Liver (tissue), 9 donors: Measurements from ENCODE around the gene C21orf58. TPM values are rescaled to one million over a fixed set of nuclear protein-coding genes. Genes with fewer than 3 reads are reported as not detected.
A peak's percentile ranks its signal among the peaks of the same experiment; 100 is the strongest.

Source experiments
- DNase-seq: peaks from one replicate; pipeline ENCODE4 v3.0.0-alpha.2; 2017; ENCODE audit warnings: low spot score
- H3K27ac ChIP-seq, 2 donors: one replicate each; pipeline ENCODE4 v1.7.0; 2013; ENCODE audit warnings: inconsistent platforms in 2 of 2, low read length in 2 of 2, control low read depth in 1 of 2, low read depth in 1 of 2, mild to moderate bottlenecking in 1 of 2
- H3K27me3 ChIP-seq, 4 donors: one replicate each; pipeline versions ENCODE4 v1.6.1 to v1.7.0; 2013; ENCODE audit warnings: low read length in 3 of 4, inconsistent platforms in 1 of 4, mild to moderate bottlenecking in 1 of 4, moderate library complexity in 1 of 4; ENCODE audit not compliant: control insufficient read depth in 4 of 4, insufficient read depth in 4 of 4
- H3K36me3 ChIP-seq, 4 donors: one replicate each; pipeline versions ENCODE4 v1.6.1 to v1.7.0; 2013; ENCODE audit warnings: low read length in 3 of 4, mild to moderate bottlenecking in 3 of 4, low read depth in 1 of 4, moderate library complexity in 1 of 4; ENCODE audit not compliant: control insufficient read depth in 4 of 4, insufficient read depth in 3 of 4
- H3K4me1 ChIP-seq, 4 donors: one replicate each; pipeline versions ENCODE4 v1.6.1 to v1.7.0; 2013; ENCODE audit warnings: low read length in 3 of 4, mild to moderate bottlenecking in 3 of 4, moderate library complexity in 1 of 4; ENCODE audit not compliant: control insufficient read depth in 4 of 4, insufficient read depth in 4 of 4
- H3K4me3 ChIP-seq, 3 donors: one replicate each; pipeline versions ENCODE4 v1.6.1 to v1.7.0; 2013; ENCODE audit warnings: low read length in 3 of 3, control low read depth in 1 of 3, low read depth in 1 of 3, mild to moderate bottlenecking in 1 of 3
- H3K9ac ChIP-seq, 2 donors: one replicate each; pipeline ENCODE4 v1.7.0; 2013; ENCODE audit warnings: low read length in 2 of 2, mild to moderate bottlenecking in 2 of 2, moderate library complexity in 2 of 2, control low read depth in 1 of 2, low read depth in 1 of 2
- H3K9me3 ChIP-seq, 4 donors: one replicate each; pipeline versions ENCODE4 v1.6.1 to v1.7.0; 2013; ENCODE audit warnings: low read length in 3 of 4; ENCODE audit not compliant: control insufficient read depth in 4 of 4
- ATF3 ChIP-seq: IDR thresholded peaks from 2 replicates; pipeline ENCODE4 v1.6.1; 2016; ENCODE audit warnings: antibody characterized with exemption
- FOXA1 ChIP-seq: IDR thresholded peaks from 2 replicates; pipeline ENCODE4 v1.6.1; 2016; ENCODE audit warnings: antibody characterized with exemption
- FOXA2 ChIP-seq: IDR thresholded peaks from 2 replicates; pipeline ENCODE4 v1.6.1; 2016; ENCODE audit warnings: antibody characterized with exemption
- GABPA ChIP-seq, 2 donors: IDR thresholded peaks in 1 of 2; conservative IDR thresholded peaks in 1 of 2; 2 replicates each; pipeline ENCODE4 v1.6.1; 2016; ENCODE audit warnings: antibody characterized with exemption in 2 of 2, mild to moderate bottlenecking in 1 of 2, moderate library complexity in 1 of 2
- HNF4G ChIP-seq: IDR thresholded peaks from 2 replicates; pipeline ENCODE4 v1.6.1; 2016; ENCODE audit warnings: antibody characterized with exemption
- MAX ChIP-seq: IDR thresholded peaks from 2 replicates; pipeline ENCODE4 v1.6.1; 2016; ENCODE audit warnings: antibody characterized with exemption
- RAD21 ChIP-seq, 2 donors: IDR thresholded peaks; 2 replicates each; pipeline ENCODE4 v1.6.1; 2016; ENCODE audit warnings: antibody characterized with exemption in 2 of 2, mild to moderate bottlenecking in 2 of 2
- REST ChIP-seq: IDR thresholded peaks from 2 replicates; pipeline ENCODE4 v1.6.1; 2016; ENCODE audit warnings: antibody characterized with exemption, mild to moderate bottlenecking
- RXRA ChIP-seq, 2 donors: IDR thresholded peaks; 2 replicates each; pipeline ENCODE4 v1.6.1; 2017 to 2018; ENCODE audit warnings: antibody characterized with exemption in 2 of 2, mild to moderate bottlenecking in 1 of 2
- TAF1 ChIP-seq: conservative IDR thresholded peaks from 2 replicates; pipeline ENCODE4 v1.6.1; 2016; ENCODE audit warnings: antibody characterized with exemption, mild to moderate bottlenecking
- YY1 ChIP-seq: IDR thresholded peaks from 2 replicates; pipeline ENCODE4 v1.6.1; 2016; ENCODE audit warnings: antibody characterized with exemption, mild to moderate bottlenecking
- WGBS: extraction: QIAGEN DNeasy Blood & Tissue Kit; methylation state at CpG from one replicate; pipeline ENCODE4 v1.1.7; 2013; 5-methylcytosine and 5-hydroxymethylcytosine counted together
- polyA plus RNA-seq, 2 donors: library from polyadenylated mRNA; stranded (reverse) in 1 of 2; unstranded in 1 of 2; fragments of 200-250 nt in 1 of 2; fragments of >200 nt in 1 of 2; fragmentation: Nextera tagmentation in 1 of 2; extraction: Ambion mirVana in 1 of 2; gene quantifications; one replicate each; pipeline versions ENCODE4 v1.2.1 to v1.2.3, GENCODE V29; 2013 to 2015
- total RNA-seq, 2 donors: library from RNA; depleted of rRNA; stranded (reverse); fragments of >200 nt; gene quantifications; one replicate each; pipeline ENCODE4 v1.2.3, GENCODE V29; 2014
- TF ChIP-seq, protein P1 (sequence below): IDR thresholded peaks from 2 replicates; pipeline ENCODE4 v1.6.1; 2016; ENCODE audit warnings: antibody characterized with exemption
- TF ChIP-seq, protein P2 (sequence below): fragments of 150-350 bp; IDR thresholded peaks from 2 replicates; pipeline ENCODE4 v1.5.1; 2017; ENCODE audit warnings: improper control_type of control experiment, low read depth, low read length; ENCODE audit not compliant: missing input control
- donor health status: healthy.
- donor health status: healthy.
- donor health status: healthy.
- donor health status: healthy.
- donor health status: healthy.

C21orf58 gene
- total and polyA plus RNA-seq, 4 donors, result 0.59 to 17.7 (median 0.68) TPM

- TF ChIP-seq REST (no peak), RXRA (IDR thresholded peaks at IDR 0.05) (no peak), TAF1 (no peak)
Measured at GRCh38 chr21:46327711-46328110, 4.0 kb upstream of the C21orf58 start (continued).

DNA sequence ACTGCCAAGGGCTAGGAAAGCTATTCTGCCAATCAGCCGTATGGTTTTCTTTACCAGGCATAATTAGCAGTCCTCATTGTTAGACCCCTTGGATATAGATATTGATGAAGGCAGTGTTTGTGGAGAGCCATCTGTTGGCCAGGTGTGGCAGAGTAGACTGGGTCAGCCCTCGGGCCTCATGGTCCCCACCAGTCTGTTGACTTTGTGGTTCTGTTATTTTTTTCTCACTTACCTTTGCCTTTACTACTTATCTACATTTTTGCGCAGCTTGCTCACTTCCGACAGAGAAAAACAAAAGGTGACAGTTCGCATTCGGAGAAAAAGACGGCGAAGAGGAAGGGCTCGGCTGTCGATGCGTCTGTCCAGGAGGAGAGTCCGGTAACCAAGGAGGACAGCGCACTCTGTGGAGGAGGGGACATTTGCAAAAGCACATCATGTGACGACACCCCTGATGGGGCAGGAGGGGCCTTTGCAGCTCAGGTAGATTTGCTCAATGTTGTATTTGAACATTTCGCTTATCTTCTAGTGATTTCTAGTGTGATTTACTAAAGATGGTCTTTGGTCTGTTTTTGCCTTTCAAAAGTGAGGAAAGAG lies 2.5 kb upstream of the C21orf58 start:
- H3K27ac ChIP-seq, result no peak overlapping the region
- H3K4me3 ChIP-seq, result no peak overlapping the region
- H3K9ac ChIP-seq, result no peak overlapping the region
- peaks cover 3 to 27% (median 21%) of the 10 kb centered on the region in 4 donors for H3K4me1 ChIP-seq
- TF ChIP-seq FOXA2, result no peak
- TF ChIP-seq, protein P1, sequence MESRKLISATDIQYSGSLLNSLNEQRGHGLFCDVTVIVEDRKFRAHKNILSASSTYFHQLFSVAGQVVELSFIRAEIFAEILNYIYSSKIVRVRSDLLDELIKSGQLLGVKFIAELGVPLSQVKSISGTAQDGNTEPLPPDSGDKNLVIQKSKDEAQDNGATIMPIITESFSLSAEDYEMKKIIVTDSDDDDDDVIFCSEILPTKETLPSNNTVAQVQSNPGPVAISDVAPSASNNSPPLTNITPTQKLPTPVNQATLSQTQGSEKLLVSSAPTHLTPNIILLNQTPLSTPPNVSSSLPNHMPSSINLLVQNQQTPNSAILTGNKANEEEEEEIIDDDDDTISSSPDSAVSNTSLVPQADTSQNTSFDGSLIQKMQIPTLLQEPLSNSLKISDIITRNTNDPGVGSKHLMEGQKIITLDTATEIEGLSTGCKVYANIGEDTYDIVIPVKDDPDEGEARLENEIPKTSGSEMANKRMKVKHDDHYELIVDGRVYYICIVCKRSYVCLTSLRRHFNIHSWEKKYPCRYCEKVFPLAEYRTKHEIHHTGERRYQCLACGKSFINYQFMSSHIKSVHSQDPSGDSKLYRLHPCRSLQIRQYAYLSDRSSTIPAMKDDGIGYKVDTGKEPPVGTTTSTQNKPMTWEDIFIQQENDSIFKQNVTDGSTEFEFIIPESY, result no peak
- TF ChIP-seq YY1, result no peak
- no peak for TF ChIP-seq ATF3
- no peak for TF ChIP-seq FOXA1
- no peak for TF ChIP-seq GABPA (IDR thresholded peaks at IDR 0.05 in 1 of 2, conservative IDR thresholded peaks at IDR 0.05 in 1 of 2)
- WGBS, result 95% methylated on average over 15 of the region's 15 CpGs
- no peak for DNase-seq
- no peaks in the 10 kb centered on the region for H3K27me3 ChIP-seq
- no peaks in the 10 kb centered on the region for H3K9me3 ChIP-seq
- peaks cover 0 to 8% (median 5%) of the 10 kb centered on the region in 4 donors for H3K36me3 ChIP-seq

GRCh38 chr21:46325073-46325912 lies 1.6 kb upstream of the C21orf58 start:
- 15% methylated on average over 43 of the region's 43 CpGs for WGBS
- no peak for TF ChIP-seq HNF4G
- TF ChIP-seq FOXA2, result no peak
- TF ChIP-seq, protein P2, sequence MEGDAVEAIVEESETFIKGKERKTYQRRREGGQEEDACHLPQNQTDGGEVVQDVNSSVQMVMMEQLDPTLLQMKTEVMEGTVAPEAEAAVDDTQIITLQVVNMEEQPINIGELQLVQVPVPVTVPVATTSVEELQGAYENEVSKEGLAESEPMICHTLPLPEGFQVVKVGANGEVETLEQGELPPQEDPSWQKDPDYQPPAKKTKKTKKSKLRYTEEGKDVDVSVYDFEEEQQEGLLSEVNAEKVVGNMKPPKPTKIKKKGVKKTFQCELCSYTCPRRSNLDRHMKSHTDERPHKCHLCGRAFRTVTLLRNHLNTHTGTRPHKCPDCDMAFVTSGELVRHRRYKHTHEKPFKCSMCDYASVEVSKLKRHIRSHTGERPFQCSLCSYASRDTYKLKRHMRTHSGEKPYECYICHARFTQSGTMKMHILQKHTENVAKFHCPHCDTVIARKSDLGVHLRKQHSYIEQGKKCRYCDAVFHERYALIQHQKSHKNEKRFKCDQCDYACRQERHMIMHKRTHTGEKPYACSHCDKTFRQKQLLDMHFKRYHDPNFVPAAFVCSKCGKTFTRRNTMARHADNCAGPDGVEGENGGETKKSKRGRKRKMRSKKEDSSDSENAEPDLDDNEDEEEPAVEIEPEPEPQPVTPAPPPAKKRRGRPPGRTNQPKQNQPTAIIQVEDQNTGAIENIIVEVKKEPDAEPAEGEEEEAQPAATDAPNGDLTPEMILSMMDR, result peak; percentile 5
- no peak for TF ChIP-seq MAX
- TF ChIP-seq RAD21 (IDR thresholded peaks at IDR 0.05), result peak in 1 of 2 donors; percentile 19
- Histone ChIP-seq H3K9me3 (no peaks in the 10 kb centered on the region), H3K9ac (peak overlapping the region in 1 of 2 donors; percentile 59), H3K27ac (peak overlapping the region; percentile 36 to 40), H3K4me3 (peak overlapping the region; percentile 57 to 91 (median 87)), H3K36me3 (peaks cover 0 to 6% (median 3%) of the 10 kb centered on the region in 4 donors), H3K4me1 (peaks cover 3 to 27% (median 21%) of the 10 kb centered on the region in 4 donors), H3K27me3 (no peaks in the 10 kb centered on the region)
- peak; percentile 66 for DNase-seq
